Natural killer cell treated with Interleukin-12 subunit alpha and Interleukin-12 subunit beta and Interleukin-15 and Interleukin-18, amount 100 ng/mL, for 72 hours (primary cell): ENCODE data around the gene TNC. TPM values are rescaled to one million over a fixed set of nuclear protein-coding genes. Genes with fewer than 3 reads are reported as not detected.

ENCODE experiments used
- ATAC-seq, 2 donors: fragments of 150-1000 bp; cut with Tn5 transposase in 1 of 2; sonication (Bioruptor Pico), chemical (Tn5 transposase) in 1 of 2; 2 replicates each; pipeline ENCODE4 v1.10.0; 2021
- DNase-seq: peaks from one replicate; pipeline ENCODE4 v3.0.0; 2022; ENCODE audit warnings: low spot score
- H3K27ac Mint-ChIP-seq, 2 donors: 1 replicate in 1 of 2; 2 replicates in 1 of 2; pipeline ENCODE4 v1.8.0; 2022; ENCODE audit warnings: mixed read lengths in 2 of 2, mild to moderate bottlenecking in 1 of 2, moderate library complexity in 1 of 2
- H3K27me3 Mint-ChIP-seq, 2 donors: 1 replicate in 1 of 2; 2 replicates in 1 of 2; pipeline ENCODE4 v1.8.0; 2022; ENCODE audit warnings: mixed read lengths in 2 of 2
- H3K36me3 Mint-ChIP-seq: one replicate; pipeline ENCODE4 v1.8.0; 2022; ENCODE audit warnings: mixed read lengths
- H3K4me1 Mint-ChIP-seq, 2 donors: 1 replicate in 1 of 2; 2 replicates in 1 of 2; pipeline ENCODE4 v1.8.0; 2022; ENCODE audit warnings: low read depth in 2 of 2, mixed read lengths in 2 of 2, mild to moderate bottlenecking in 1 of 2
- H3K4me3 Mint-ChIP-seq: one replicate; pipeline ENCODE4 v1.8.0; 2022; ENCODE audit warnings: mixed read lengths
- H3K9me3 Mint-ChIP-seq: 2 replicates; pipeline ENCODE4 v1.8.0; 2022; ENCODE audit warnings: mixed read lengths
- total RNA-seq, 2 donors: library from RNA; stranded (reverse); gene quantifications; one replicate each; pipeline ENCODE4 v1.2.3, GENCODE V29; 2022

Gene TNC
- total RNA-seq, result under 1 TPM in 1 of 2 donors, not detected in 1; 0.64 TPM

GRCh38 chr9:115117999-115118878 is at the start of gene TNC:
TNC (minus strand) TSS chr9:115118157; CDS start chr9:115091018, 27,139 bp downstream.
- no peak for ATAC-seq
- H3K27ac Mint-ChIP-seq, result no peak within 1 kb of the TSS
- no peak for DNase-seq
- H3K4me1 Mint-ChIP-seq, result peaks cover 0 to 8% of the 10 kb centered on the region in 2 donors
- no peak within 1 kb of the TSS for H3K4me3 Mint-ChIP-seq
- H3K9me3 Mint-ChIP-seq, result no peaks in the 10 kb centered on the region
- peaks cover 28 to 76% of the 10 kb centered on the region in 2 donors for H3K27me3 Mint-ChIP-seq
- H3K36me3 Mint-ChIP-seq, result no peaks in the 10 kb centered on the region

DNA sequence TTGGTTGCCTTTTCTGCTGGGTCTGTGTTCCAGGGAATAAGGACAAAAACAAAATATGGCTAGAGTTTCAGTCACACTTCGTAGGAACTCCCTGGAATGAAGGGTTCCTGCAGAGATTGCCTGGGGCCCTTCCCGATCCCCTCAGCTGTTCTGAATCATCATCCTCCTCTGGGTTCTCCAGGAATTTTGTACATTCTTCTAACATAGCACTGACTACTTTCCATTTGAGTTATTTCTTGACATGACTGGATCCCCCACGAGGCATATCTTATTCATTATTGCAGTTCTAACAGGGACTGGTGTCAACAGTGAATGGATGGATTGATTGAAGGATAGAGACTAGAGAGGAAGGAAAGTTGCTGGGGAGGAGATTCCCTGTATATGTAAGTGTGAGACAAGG is 49.2 kb upstream of the TNC start:
- Mint-ChIP-seq H3K4me1 (no peaks in the 10 kb centered on the region), H3K9me3 (no peaks in the 10 kb centered on the region), H3K27ac (no peak overlapping the region), H3K27me3 (peaks cover 22 to 27% of the 10 kb centered on the region in 2 donors), H3K36me3 (no peaks in the 10 kb centered on the region), H3K4me3 (no peak overlapping the region)
- ATAC-seq, result no peak
- no peak for DNase-seq

- Mint-ChIP-seq H3K36me3 (no peaks in the 10 kb centered on the region), H3K27me3 (peaks cover 22 to 26% of the 10 kb centered on the region in 2 donors), H3K27ac (no peak overlapping the region), H3K4me1 (no peaks in the 10 kb centered on the region), H3K4me3 (no peak overlapping the region), H3K9me3 (no peaks in the 10 kb centered on the region)
- ATAC-seq, result no peak
- no peak for DNase-seq
Measured at GRCh38 chr9:115165233-115165632, 47.3 kb upstream of the TNC start.

DNA sequence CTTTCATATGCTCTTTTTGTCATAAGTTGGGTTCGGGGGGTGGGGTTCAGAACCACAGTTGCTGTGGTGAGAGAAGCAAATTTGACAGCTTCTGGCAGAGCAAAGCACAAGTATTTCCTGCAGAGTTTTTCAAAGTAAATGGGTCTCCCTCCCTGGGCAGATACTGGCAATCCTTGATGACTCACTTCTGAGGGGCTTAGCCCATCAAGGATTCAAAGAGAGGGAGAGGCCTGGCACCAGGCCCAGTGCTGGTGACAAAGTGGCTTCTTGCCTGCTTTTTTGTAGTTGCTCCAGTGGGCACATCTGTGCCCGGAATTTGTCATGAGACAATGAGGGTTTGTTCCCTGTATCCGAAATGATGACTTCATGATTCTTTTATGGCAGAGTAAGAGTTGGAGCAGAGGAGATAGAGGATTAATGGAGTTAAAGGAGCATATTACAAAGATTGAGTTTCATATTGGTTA is 46.6 kb upstream of the TNC start:
- Mint-ChIP-seq H3K4me1 (no peaks in the 10 kb centered on the region), H3K27ac (no peak overlapping the region), H3K36me3 (no peaks in the 10 kb centered on the region), H3K27me3 (peaks cover 22 to 23% of the 10 kb centered on the region in 2 donors), H3K9me3 (no peaks in the 10 kb centered on the region), H3K4me3 (no peak overlapping the region)
- ATAC-seq (no peak), DNase-seq (no peak)

- H3K4me3 Mint-ChIP-seq, result no peak overlapping the region
- DNase-seq (no peak), ATAC-seq (no peak)
- H3K27me3 Mint-ChIP-seq, result peaks cover 22% of the 10 kb centered on the region in 2 donors
- H3K27ac Mint-ChIP-seq, result no peak overlapping the region
- no peaks in the 10 kb centered on the region for H3K9me3 Mint-ChIP-seq
- no peaks in the 10 kb centered on the region for H3K4me1 Mint-ChIP-seq
- H3K36me3 Mint-ChIP-seq, result no peaks in the 10 kb centered on the region
Measured at GRCh38 chr9:115162946-115163345, 45.0 kb upstream of the TNC start.

DNA sequence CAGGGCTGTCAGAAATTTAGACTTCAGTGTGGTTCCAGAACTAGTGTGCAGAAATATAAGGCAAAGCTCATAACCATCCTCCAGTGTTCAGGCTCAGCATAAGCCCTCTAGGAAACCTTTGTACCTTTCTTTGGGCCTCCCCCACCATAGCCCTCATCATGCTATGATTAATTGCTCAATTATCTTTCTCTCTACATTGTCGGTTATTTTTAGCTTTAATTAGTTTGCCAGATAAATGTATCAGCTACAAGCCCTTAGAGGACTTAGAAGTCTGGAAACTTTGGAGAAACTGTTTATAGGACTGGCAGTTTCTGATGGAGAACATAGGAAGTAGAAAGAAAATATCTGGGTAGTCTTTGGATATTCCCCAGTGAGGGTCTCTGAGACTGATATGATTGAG is 43.5 kb upstream of the TNC start:
- Mint-ChIP-seq H3K4me1 (no peaks in the 10 kb centered on the region), H3K27me3 (peaks cover 24 to 30% of the 10 kb centered on the region in 2 donors), H3K4me3 (no peak overlapping the region), H3K9me3 (no peaks in the 10 kb centered on the region), H3K36me3 (no peaks in the 10 kb centered on the region), H3K27ac (no peak overlapping the region)
- no peak for ATAC-seq
- DNase-seq, result no peak

DNA sequence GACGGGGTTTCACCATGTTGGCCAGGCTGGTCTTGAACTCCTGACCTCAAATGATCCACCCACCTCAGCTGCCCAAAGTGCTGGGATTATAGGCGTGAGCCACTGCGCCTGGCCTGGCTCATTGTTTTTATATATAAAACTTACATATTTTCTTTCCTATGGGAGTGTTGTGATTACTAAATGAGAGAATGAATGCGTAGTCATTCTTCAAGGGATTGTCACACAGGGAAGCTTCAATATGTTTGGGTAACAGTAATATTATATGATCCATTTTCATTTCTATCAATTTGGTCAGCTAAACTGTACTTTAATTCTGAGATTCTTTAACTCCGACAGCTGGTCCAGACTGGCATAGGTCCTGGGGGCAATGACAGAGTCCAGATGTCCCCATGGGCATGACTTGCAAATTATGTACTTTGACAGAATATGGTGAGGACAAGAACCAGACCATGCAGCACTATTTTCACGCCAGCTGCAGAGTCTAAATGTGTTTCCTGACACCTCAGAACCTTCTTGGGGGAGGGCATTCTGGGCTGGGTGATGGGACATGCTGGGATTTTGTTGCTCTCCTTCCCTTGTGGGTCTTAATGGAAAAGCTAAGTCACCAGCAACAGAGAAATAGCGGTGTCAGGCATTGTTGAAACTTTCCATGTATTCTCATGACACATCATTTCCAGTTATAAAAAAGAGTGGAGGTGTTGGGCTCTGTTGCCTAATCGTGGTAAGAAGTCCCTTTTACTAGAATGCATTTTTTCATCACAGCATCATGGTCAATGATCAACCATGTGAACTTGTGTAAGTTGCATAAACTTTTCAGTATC is 40.9 kb upstream of the TNC start:
- DNase-seq, result no peak
- ATAC-seq, result no peak
- H3K4me3 Mint-ChIP-seq, result no peak overlapping the region
- no peaks in the 10 kb centered on the region for H3K4me1 Mint-ChIP-seq
- H3K36me3 Mint-ChIP-seq, result no peaks in the 10 kb centered on the region
- H3K27me3 Mint-ChIP-seq, result peaks cover 24 to 32% of the 10 kb centered on the region in 2 donors
- no peak overlapping the region for H3K27ac Mint-ChIP-seq
- no peaks in the 10 kb centered on the region for H3K9me3 Mint-ChIP-seq

DNA sequence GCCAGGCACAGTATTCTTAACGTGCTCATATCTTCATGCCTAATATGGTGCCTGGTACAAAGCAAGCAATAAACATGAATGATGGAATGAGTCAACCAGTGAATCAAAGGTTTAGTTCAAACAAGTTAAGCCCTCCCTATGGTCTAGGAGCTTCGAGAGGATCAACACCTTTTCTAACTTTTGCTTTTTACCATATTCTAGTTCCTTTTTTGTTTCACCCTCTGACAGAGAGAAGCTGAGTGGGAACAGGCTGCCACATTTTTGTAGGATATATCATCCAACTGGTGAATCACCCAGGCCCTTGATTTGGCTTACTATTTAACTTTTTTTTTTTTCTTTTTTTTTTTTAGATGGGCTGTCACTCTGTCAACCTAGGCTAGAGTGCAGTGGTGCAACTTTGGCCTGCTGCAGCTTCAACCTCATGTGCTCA is 39.3 kb upstream of the TNC start:
- no peaks in the 10 kb centered on the region for H3K4me1 Mint-ChIP-seq
- no peaks in the 10 kb centered on the region for H3K9me3 Mint-ChIP-seq
- H3K4me3 Mint-ChIP-seq, result no peak overlapping the region
- H3K36me3 Mint-ChIP-seq, result no peaks in the 10 kb centered on the region
- ATAC-seq (no peak), DNase-seq (no peak)
- no peak overlapping the region for H3K27ac Mint-ChIP-seq
- peaks cover 17 to 24% of the 10 kb centered on the region in 2 donors for H3K27me3 Mint-ChIP-seq

GRCh38 chr9:115155037-115155436 is 37.1 kb upstream of the TNC start:
- no peaks in the 10 kb centered on the region for H3K4me1 Mint-ChIP-seq
- DNase-seq (no peak), ATAC-seq (no peak)
- peaks cover 17 to 18% of the 10 kb centered on the region in 2 donors for H3K27me3 Mint-ChIP-seq
- no peak overlapping the region for H3K27ac Mint-ChIP-seq
- H3K4me3 Mint-ChIP-seq, result no peak overlapping the region
- H3K9me3 Mint-ChIP-seq, result no peaks in the 10 kb centered on the region
- no peaks in the 10 kb centered on the region for H3K36me3 Mint-ChIP-seq

DNA sequence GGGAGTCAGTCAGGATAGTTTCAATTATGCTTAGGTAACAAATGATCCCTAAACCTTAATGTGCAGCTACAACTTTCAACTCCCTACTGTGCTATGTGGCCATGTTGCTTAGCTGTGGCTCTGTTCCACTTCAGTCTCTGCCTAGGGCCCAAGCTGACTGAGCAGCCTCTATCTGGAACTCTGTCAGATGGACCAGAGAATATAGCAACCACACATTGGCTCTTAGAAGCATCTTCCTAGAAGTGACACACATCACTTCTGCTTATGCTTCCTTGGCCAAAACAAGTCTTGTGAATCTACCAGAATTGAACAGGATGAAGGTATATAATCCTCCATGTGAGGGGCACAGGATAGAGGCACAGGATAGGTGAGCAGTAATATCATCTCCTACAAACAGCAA is 36.7 kb upstream of the TNC start:
- Mint-ChIP-seq H3K4me1 (no peaks in the 10 kb centered on the region), H3K27ac (no peak overlapping the region), H3K9me3 (no peaks in the 10 kb centered on the region), H3K27me3 (peaks cover 18 to 21% of the 10 kb centered on the region in 2 donors), H3K36me3 (no peaks in the 10 kb centered on the region), H3K4me3 (no peak overlapping the region)
- DNase-seq (no peak), ATAC-seq (no peak)

DNA sequence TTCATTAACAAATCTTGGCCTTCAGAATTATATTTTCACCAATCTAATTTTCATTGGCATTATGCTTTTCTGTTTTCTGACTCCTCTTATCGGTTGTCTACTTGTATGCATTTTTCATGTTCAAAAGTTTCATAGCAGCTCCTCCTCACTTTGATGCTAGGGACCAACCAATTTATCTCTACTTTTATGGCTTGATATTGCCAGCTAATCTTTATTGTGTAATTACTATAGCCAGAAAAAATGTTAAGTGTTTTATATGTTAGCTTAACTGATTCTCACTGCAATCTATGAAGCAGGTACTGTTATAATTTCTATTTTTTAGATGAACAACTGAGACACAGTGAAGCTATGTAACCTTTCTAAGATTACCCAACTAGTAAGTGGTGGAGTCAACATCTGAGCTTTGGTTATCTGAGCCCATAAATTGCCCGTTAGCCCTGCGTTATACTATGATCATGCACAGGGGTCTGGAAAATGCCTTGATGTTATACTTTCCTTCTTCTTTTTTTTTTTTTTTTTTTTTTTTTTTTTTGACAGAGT is 34.4 kb upstream of the TNC start:
- Mint-ChIP-seq H3K4me3 (no peak overlapping the region), H3K4me1 (no peaks in the 10 kb centered on the region), H3K36me3 (no peaks in the 10 kb centered on the region), H3K9me3 (no peaks in the 10 kb centered on the region), H3K27ac (no peak overlapping the region), H3K27me3 (peaks cover 20 to 37% of the 10 kb centered on the region in 2 donors)
- no peak for DNase-seq
- ATAC-seq, result no peak

GRCh38 chr9:115148721-115149120 is 30.8 kb upstream of the TNC start:
- no peak overlapping the region for H3K27ac Mint-ChIP-seq
- peaks cover 2% of the 10 kb centered on the region for H3K9me3 Mint-ChIP-seq
- no peak overlapping the region for H3K4me3 Mint-ChIP-seq
- H3K4me1 Mint-ChIP-seq, result no peaks in the 10 kb centered on the region
- H3K27me3 Mint-ChIP-seq, result peaks cover 16 to 28% of the 10 kb centered on the region in 2 donors
- DNase-seq (no peak), ATAC-seq (no peak)
- H3K36me3 Mint-ChIP-seq, result no peaks in the 10 kb centered on the region

GRCh38 chr9:115146581-115147021 is 28.6 kb upstream of the TNC start:
- Mint-ChIP-seq H3K36me3 (no peaks in the 10 kb centered on the region), H3K4me3 (no peak overlapping the region), H3K9me3 (peaks cover 2% of the 10 kb centered on the region), H3K4me1 (no peaks in the 10 kb centered on the region), H3K27ac (no peak overlapping the region), H3K27me3 (peaks cover 17 to 43% of the 10 kb centered on the region in 2 donors)
- no peak for ATAC-seq
- DNase-seq, result no peak
